Mesenchymal stem cell (in vitro differentiated cells and primary cell): ENCODE data around the gene CYS1.

ENCODE experiments used
- DNase-seq: peaks from one replicate; pipeline ENCODE4 v3.0.0-alpha.2; 2013
- H2AFZ ChIP-seq: one replicate; pipeline ENCODE4 v1.6.1; 2013; ENCODE audit warnings: low read depth, mild to moderate bottlenecking, control low read depth, inconsistent platforms, low read length, moderate library complexity
- H2AK5ac ChIP-seq: 2 replicates; pipeline ENCODE4 v1.6.1; 2013; ENCODE audit warnings: low read length, moderate library complexity, mild to moderate bottlenecking, inconsistent platforms; ENCODE audit not compliant: severe bottlenecking
- H2BK120ac ChIP-seq: one replicate; pipeline ENCODE4 v1.6.1; 2013; ENCODE audit warnings: low read depth, mild to moderate bottlenecking, inconsistent platforms, low read length, moderate library complexity
- H2BK12ac ChIP-seq, 2 experiments: one replicate each; pipeline ENCODE4 v1.6.1; 2013; ENCODE audit warnings: inconsistent platforms in 2 of 2, low read length in 2 of 2, mild to moderate bottlenecking in 2 of 2, moderate library complexity in 2 of 2, control low read depth in 1 of 2
- H2BK15ac ChIP-seq: one replicate; pipeline ENCODE4 v1.6.1; 2013; ENCODE audit warnings: mild to moderate bottlenecking, low read depth, inconsistent platforms; ENCODE audit not compliant: poor library complexity, severe bottlenecking
- H2BK5ac ChIP-seq: 2 replicates; pipeline ENCODE4 v1.6.1; 2013; ENCODE audit warnings: low read depth, mild to moderate bottlenecking, low read length, control low read depth, inconsistent platforms; ENCODE audit not compliant: poor library complexity, severe bottlenecking
- H3K14ac ChIP-seq, 2 experiments: one replicate each; pipeline ENCODE4 v1.6.1; 2013; ENCODE audit warnings: inconsistent platforms in 2 of 2, low read length in 2 of 2, control low read depth in 1 of 2, mild to moderate bottlenecking in 1 of 2, moderate library complexity in 1 of 2
- H3K18ac ChIP-seq, 2 experiments: one replicate each; pipeline ENCODE4 v1.6.1; 2013; ENCODE audit warnings: inconsistent platforms in 2 of 2, low read length in 2 of 2, control low read depth in 1 of 2, low read depth in 1 of 2, mild to moderate bottlenecking in 1 of 2
- H3K23ac ChIP-seq, 2 experiments: one replicate each; pipeline ENCODE4 v1.6.1; 2013; ENCODE audit warnings: inconsistent platforms in 2 of 2, low read length in 2 of 2, mild to moderate bottlenecking in 2 of 2, moderate library complexity in 2 of 2, control low read depth in 1 of 2
- H3K27ac ChIP-seq: 2 replicates; pipeline ENCODE4 v1.5.1; 2013; ENCODE audit warnings: mild to moderate bottlenecking, moderate library complexity, low read length, control low read depth, inconsistent platforms; ENCODE audit not compliant: poor library complexity, severe bottlenecking
- H3K27me3 ChIP-seq, 2 experiments: 2 replicates each; pipeline versions ENCODE4 v1.6.1 to v1.7.0; 2013; ENCODE audit warnings: low read length in 2 of 2, mild to moderate bottlenecking in 2 of 2, moderate library complexity in 2 of 2, control low read depth in 1 of 2, inconsistent platforms in 1 of 2; ENCODE audit not compliant: control insufficient read depth in 1 of 2, insufficient read depth in 1 of 2
- H3K36me3 ChIP-seq, 2 experiments: 2 replicates each; pipeline versions ENCODE4 v1.6.1 to v1.7.0; 2013; ENCODE audit warnings: low read length in 2 of 2, control low read depth in 1 of 2, inconsistent platforms in 1 of 2, low read depth in 1 of 2, mild to moderate bottlenecking in 1 of 2; ENCODE audit not compliant: insufficient read depth in 2 of 2, control insufficient read depth in 1 of 2
- H3K4ac ChIP-seq, 2 experiments: one replicate each; pipeline ENCODE4 v1.6.1; 2013; ENCODE audit warnings: inconsistent platforms in 2 of 2, low read length in 2 of 2, mild to moderate bottlenecking in 2 of 2, moderate library complexity in 2 of 2, control low read depth in 1 of 2, low read depth in 1 of 2
- H3K4me1 ChIP-seq: 2 replicates; pipeline ENCODE4 v1.6.1; 2013; ENCODE audit warnings: low read depth, low read length, control low read depth; ENCODE audit not compliant: control insufficient read depth, insufficient read depth
- H3K4me2 ChIP-seq: 2 replicates; pipeline ENCODE4 v1.6.1; 2013; ENCODE audit warnings: low read length, mild to moderate bottlenecking, inconsistent platforms; ENCODE audit not compliant: poor library complexity, severe bottlenecking
- H3K4me3 ChIP-seq, 2 experiments: 2 replicates each; pipeline versions ENCODE4 v1.5.1 to v1.7.0; 2013; ENCODE audit warnings: low read length in 2 of 2, mild to moderate bottlenecking in 2 of 2, control low read depth in 1 of 2, low read depth in 1 of 2; ENCODE audit not compliant: insufficient read depth in 1 of 2
- H3K79me1 ChIP-seq: replicated peaks from 2 replicates; pipeline ENCODE4 v1.6.1; 2013; ENCODE audit warnings: mild to moderate bottlenecking, control low read depth, low read length, inconsistent platforms; ENCODE audit not compliant: poor library complexity, severe bottlenecking
- H3K9ac ChIP-seq: 2 replicates; pipeline ENCODE4 v1.7.0; 2013; ENCODE audit warnings: mild to moderate bottlenecking, low read length, moderate library complexity
- H3K9me3 ChIP-seq: 2 replicates; pipeline ENCODE4 v1.7.0; 2013; ENCODE audit warnings: mild to moderate bottlenecking, low read length; ENCODE audit not compliant: control insufficient read depth
- H4K8ac ChIP-seq: one replicate; pipeline ENCODE4 v1.6.1; 2013; ENCODE audit warnings: inconsistent platforms, mild to moderate bottlenecking, low read length, moderate library complexity
- H4K91ac ChIP-seq: one replicate; pipeline ENCODE4 v1.6.1; 2013; ENCODE audit warnings: mild to moderate bottlenecking, low read length, inconsistent platforms
- WGBS: methylation state at CpG from one replicate; pipeline ENCODE4 v1.1.7; 2013; ENCODE audit warnings: mixed read lengths; 5-methylcytosine and 5-hydroxymethylcytosine counted together

Gene CYS1

DNA sequence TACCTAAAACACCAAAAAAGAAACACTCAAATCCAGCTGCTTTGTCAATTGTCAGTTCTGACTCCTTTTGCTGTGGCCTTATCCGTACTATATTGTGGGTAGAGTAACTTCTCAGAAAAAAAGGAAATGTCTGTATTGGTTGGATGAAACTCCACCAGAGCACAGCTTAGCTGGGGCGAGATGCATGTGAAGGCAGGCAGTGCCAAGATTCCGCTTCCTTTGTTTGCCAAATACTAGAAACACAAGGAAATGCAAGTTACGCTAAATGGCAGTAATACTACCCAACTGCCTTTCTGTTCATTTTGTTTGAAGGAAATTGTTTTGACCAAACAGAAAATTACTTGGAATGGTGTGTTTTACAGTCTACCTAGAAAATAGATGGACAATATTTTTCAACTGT is 26.9 kb downstream of the CYS1 start:
- WGBS, result 97% methylated on average over 3 of the region's 4 CpGs
- no peak overlapping the region for H3K4ac ChIP-seq
- no peak overlapping the region for H3K4me3 ChIP-seq
- H2BK12ac ChIP-seq, result no peak overlapping the region
- no peak overlapping the region for H2BK5ac ChIP-seq
- H4K91ac ChIP-seq, result no peak overlapping the region
- H3K18ac ChIP-seq, result no peak overlapping the region
- H2BK120ac ChIP-seq, result no peak overlapping the region
- H3K79me1 ChIP-seq, result peaks cover 14% of the 10 kb centered on the region
- H3K36me3 ChIP-seq, result peaks cover 26 to 54% of the 10 kb centered on the region in 2 experiments
- peaks cover 19% of the 10 kb centered on the region for H3K4me1 ChIP-seq
- no peak overlapping the region for H2AFZ ChIP-seq
- H2BK15ac ChIP-seq, result no peak overlapping the region
- H3K9ac ChIP-seq, result peak overlapping the region; percentile 0
- H3K9me3 ChIP-seq, result no peaks in the 10 kb centered on the region
- no peak for DNase-seq
- H4K8ac ChIP-seq, result no peak overlapping the region
- H3K27ac ChIP-seq, result no peak overlapping the region
- H3K27me3 ChIP-seq, result no peaks in the 10 kb centered on the region
- H2AK5ac ChIP-seq, result no peak overlapping the region
- no peak overlapping the region for H3K14ac ChIP-seq
- no peak overlapping the region for H3K4me2 ChIP-seq
- no peak overlapping the region for H3K23ac ChIP-seq

DNA sequence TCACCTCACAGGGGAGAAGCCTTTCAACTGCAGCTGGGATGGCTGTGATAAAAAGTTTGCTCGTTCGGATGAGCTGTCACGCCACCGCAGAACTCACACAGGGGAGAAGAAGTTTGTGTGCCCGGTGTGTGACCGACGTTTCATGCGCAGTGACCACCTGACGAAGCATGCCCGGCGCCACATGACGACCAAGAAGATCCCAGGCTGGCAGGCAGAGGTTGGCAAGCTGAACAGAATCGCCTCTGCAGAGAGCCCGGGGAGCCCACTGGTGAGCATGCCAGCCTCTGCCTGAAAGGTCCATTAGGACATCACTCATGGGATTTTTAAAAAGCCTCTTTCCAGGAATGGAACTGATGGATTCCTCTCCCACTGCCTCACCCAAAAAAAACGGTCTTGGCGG is 28.0 kb downstream of the CYS1 start:
- Histone ChIP-seq H2BK120ac (no peak overlapping the region), H3K14ac (no peak overlapping the region), H3K23ac (no peak overlapping the region), H3K18ac (no peak overlapping the region), H4K91ac (no peak overlapping the region), H3K4me1 (peaks cover 10% of the 10 kb centered on the region), H2AK5ac (no peak overlapping the region), H3K27me3 (no peaks in the 10 kb centered on the region), H2BK15ac (no peak overlapping the region), H2BK5ac (no peak overlapping the region), H3K27ac (no peak overlapping the region), H3K4me2 (no peak overlapping the region), H3K4me3 (no peak overlapping the region), H4K8ac (no peak overlapping the region), H3K9me3 (no peaks in the 10 kb centered on the region), H2AFZ (no peak overlapping the region), H3K9ac (no peak overlapping the region), H2BK12ac (no peak overlapping the region), H3K36me3 (peaks cover 30 to 65% of the 10 kb centered on the region in 2 experiments), H3K79me1 (peaks cover 19% of the 10 kb centered on the region), H3K4ac (no peak overlapping the region)
- no peak for DNase-seq
- WGBS, result 96% methylated on average over 14 of the region's 16 CpGs

DNA sequence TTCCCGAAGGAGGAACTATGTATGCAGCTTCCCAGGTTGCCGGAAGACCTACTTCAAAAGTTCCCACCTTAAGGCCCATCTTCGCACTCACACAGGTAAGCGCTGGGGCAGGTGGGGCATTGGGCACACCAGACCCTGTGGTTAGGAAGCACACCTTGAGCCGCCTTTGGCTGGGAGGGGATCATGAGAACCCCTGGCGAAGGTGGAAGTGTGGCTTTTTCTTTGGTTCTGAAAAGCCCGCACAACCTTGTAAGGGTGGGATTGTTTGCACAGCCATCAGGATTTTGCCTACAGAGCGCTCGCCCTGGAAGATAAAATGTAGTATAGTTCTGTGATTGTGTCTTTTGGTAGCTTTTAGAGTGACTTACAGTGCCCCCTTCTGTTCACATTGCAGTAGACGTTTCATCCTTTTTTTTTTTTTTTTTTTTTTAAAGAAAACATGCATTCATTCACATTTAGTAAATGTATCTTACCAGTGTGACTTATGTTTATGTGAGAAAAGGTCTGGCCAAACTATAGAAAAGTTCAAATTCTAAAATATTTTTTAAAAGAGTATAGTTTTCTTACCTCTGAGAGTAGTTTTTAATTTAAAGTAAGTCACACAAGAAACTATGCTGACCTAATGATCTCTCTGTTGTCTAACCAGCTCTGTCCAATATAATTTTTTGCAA is 31.6 kb downstream of the CYS1 start:
- no peak overlapping the region for H2BK15ac ChIP-seq
- H3K4me1 ChIP-seq, result peaks cover 19% of the 10 kb centered on the region
- H3K4me3 ChIP-seq, result no peak overlapping the region
- H3K18ac ChIP-seq, result no peak overlapping the region
- H2AFZ ChIP-seq, result no peak overlapping the region
- no peak overlapping the region for H3K9ac ChIP-seq
- no peaks in the 10 kb centered on the region for H3K9me3 ChIP-seq
- no peak overlapping the region for H2BK12ac ChIP-seq
- peak; percentile 65 for DNase-seq
- H3K79me1 ChIP-seq, result peaks cover 16% of the 10 kb centered on the region
- no peak overlapping the region for H2BK5ac ChIP-seq
- no peak overlapping the region for H3K4me2 ChIP-seq
- H3K23ac ChIP-seq, result no peak overlapping the region
- no peaks in the 10 kb centered on the region for H3K27me3 ChIP-seq
- H3K4ac ChIP-seq, result no peak overlapping the region
- H2AK5ac ChIP-seq, result no peak overlapping the region
- no peak overlapping the region for H2BK120ac ChIP-seq
- no peak overlapping the region for H3K27ac ChIP-seq
- H4K8ac ChIP-seq, result no peak overlapping the region
- 83% methylated on average over 7 of the region's 10 CpGs for WGBS
- peaks cover 22 to 54% of the 10 kb centered on the region in 2 experiments for H3K36me3 ChIP-seq
- no peak overlapping the region for H4K91ac ChIP-seq
- H3K14ac ChIP-seq, result no peak overlapping the region

DNA sequence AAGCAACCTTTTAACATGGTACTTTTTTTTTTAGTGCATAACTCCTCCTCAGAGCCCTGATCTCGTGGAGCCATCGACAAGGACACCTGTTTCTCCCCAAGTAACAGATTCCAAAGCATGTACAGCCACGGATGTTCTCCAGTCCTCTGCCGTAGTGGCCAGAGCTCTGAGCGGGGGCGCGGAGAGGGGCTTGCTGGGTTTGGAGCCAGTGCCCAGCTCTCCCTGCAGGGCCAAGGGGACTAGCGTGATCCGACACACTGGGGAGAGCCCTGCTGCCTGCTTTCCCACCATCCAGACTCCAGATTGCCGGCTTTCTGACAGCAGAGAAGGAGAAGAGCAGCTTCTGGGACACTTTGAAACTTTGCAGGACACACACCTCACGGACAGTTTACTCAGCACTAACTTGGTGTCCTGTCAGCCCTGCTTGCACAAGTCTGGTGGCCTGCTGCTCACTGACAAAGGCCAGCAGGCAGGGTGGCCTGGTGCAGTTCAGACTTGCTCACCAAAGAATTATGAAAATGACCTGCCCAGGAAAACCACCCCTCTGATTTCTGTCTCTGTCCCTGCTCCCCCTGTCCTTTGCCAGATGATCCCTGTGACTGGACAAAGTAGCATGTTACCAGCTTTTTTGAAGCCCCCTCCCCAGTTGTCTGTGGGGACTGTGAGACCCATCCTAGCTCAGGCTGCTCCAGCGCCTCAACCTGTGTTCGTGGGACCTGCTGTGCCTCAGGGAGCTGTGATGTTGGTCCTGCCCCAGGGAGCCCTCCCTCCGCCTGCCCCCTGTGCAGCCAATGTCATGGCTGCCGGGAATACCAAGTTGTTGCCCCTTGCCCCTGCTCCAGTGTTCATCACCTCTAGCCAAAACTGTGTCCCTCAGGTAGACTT is 32.4 kb downstream of the CYS1 start:
- Histone ChIP-seq H3K4me3 (no peak overlapping the region), H2BK12ac (no peak overlapping the region), H3K14ac (no peak overlapping the region), H2BK5ac (no peak overlapping the region), H3K9ac (no peak overlapping the region), H4K91ac (no peak overlapping the region), H2BK15ac (no peak overlapping the region), H3K36me3 (peaks cover 22 to 46% of the 10 kb centered on the region in 2 experiments), H3K4ac (no peak overlapping the region), H3K18ac (no peak overlapping the region), H3K27ac (no peak overlapping the region), H4K8ac (no peak overlapping the region), H3K79me1 (peaks cover 16% of the 10 kb centered on the region), H2AFZ (no peak overlapping the region), H3K9me3 (no peaks in the 10 kb centered on the region), H3K4me1 (peaks cover 21% of the 10 kb centered on the region), H3K4me2 (no peak overlapping the region), H3K27me3 (no peaks in the 10 kb centered on the region), H3K23ac (no peak overlapping the region), H2BK120ac (no peak overlapping the region), H2AK5ac (no peak overlapping the region)
- 84% methylated on average over 15 of the region's 15 CpGs for WGBS
- DNase-seq, result no peak
